Hematopoietic multipotent progenitor cell (in vitro differentiated cells): ENCODE results near the gene BSDC1. TPM values are rescaled to one million over a fixed set of nuclear protein-coding genes. Genes with fewer than 3 reads are reported as not detected.

ENCODE experiments used
- total RNA-seq: library from RNA; depleted of rRNA; stranded (reverse); fragments of >200 nt; gene quantifications from one replicate; pipeline ENCODE4 v1.2.3, GENCODE V29; 2012

The BSDC1 gene
- total RNA-seq, 1 donor = 73.8 TPM

Other genes with a start within 250 kb of the BSDC1 start
- 48.5 TPM for gene TXLNA, start 214.8 kb downstream of the BSDC1 start, total RNA-seq
- gene CCDC28B, start 193.8 kb downstream of the BSDC1 start, total RNA-seq = 18.0 TPM
- gene IQCC, start 188.8 kb downstream of the BSDC1 start, total RNA-seq = 1.3 TPM
- gene DCDC2B, start 185.4 kb downstream of the BSDC1 start, total RNA-seq = under 0.01 TPM
- gene TMEM234, start 172.1 kb downstream of the BSDC1 start, total RNA-seq = 28.8 TPM
- 292 TPM for gene EIF3I, start 172.0 kb downstream of the BSDC1 start, total RNA-seq
- gene FAM167B, start 147.2 kb downstream of the BSDC1 start, total RNA-seq = under 0.01 TPM
- gene LCK, start 143.2 kb downstream of the BSDC1 start, total RNA-seq = 3.5 TPM
- 65.7 TPM for gene HDAC1, start 102.4 kb downstream of the BSDC1 start, total RNA-seq
- 34.5 TPM for gene MARCKSL1, start 58.2 kb downstream of the BSDC1 start, total RNA-seq
- gene FAM229A, start 32.0 kb downstream of the BSDC1 start, total RNA-seq = 7.8 TPM
- 0.27 TPM for gene TSSK3, start 31.9 kb downstream of the BSDC1 start, total RNA-seq
- gene ZBTB8B, start 70.6 kb upstream of the BSDC1 start, total RNA-seq = under 0.01 TPM
- 8.1 TPM for gene ZBTB8A, start 145.0 kb upstream of the BSDC1 start, total RNA-seq